Right forelimb (tissue), 1 donor: ENCODE data around the gene ABLIM3.

Experiments used
- DNase-seq: peaks from one replicate; pipeline ENCODE4 v3.0.0-alpha.2; 2018

ABLIM3 gene

GRCh38 chr5:149133795-149134777 lies 7.2 kb upstream of the ABLIM3 start:
- DNase-seq = no peak

DNA sequence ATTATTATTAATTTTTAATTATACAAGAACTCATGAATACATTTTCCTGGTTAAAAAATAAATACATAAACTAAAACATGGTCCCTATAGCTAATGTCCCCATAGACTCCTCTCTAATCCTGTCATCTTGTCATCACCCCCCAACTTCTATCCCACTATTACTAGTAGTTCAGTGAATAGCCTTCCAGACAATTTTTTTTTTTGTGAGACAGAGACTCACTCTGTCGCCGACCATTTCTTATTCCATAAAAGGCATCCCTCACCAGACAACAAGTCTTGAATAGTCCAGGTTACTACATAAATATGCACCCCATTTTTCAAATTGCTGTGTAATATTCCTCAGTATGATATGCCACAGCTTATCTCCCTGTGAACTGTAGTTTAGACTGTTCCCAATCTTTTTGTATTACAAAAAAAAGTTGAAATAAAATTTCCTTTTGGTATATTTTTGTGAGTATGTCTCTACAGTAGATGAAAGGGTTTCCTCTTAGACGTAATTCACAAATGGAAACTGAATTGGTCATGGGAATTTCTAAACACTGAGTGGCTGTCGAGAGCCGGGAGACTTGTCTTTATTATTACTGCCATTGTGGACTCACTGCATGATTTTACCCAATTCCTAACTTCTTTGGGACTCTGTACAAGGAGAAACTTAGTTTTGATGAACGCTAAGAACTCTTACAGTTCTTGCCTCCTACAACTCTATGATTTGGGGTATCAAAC lies 6.4 kb upstream of the ABLIM3 start:
- no peak for DNase-seq

DNA sequence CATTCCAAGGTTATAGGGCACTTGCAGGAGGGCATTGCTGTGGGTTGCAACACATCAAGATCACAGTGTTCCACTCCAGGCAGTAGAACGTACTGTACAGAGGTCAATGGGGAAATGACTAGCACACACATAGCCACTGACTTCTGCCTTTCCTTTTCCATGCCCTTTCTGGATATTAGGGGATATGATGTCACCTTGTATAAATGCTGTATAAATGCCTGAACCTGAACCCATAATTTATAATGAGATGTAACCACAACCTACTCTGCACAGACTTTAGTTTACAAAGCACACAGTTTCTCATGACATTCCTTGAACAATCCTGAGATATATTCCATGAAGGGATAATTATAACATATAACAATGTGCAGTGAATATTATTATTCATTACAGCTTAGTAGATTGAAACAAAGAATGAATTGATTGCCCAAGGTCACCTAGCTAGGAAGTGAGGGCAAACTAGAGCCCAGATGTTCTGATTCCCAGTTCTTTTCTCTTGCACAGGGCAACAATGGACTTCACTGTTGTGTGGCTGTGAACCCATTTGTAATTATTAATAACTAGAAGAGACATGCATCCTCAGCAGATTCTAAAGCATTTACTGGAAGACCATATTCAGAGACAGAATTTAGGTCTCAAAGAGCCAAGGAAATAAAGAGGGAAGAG lies 5.6 kb upstream of the ABLIM3 start:
- no peak for DNase-seq

- no peak for DNase-seq
Measured at GRCh38 chr5:149138182-149138923, 2.9 kb upstream of the ABLIM3 start.

- DNase-seq = no peak
Measured at GRCh38 chr5:149140197-149141002, 893 bp upstream of the ABLIM3 start.

GRCh38 chr5:149141957-149142851 lies 911 bp downstream of the ABLIM3 start:
- no peak for DNase-seq

GRCh38 chr5:149143470-149143869 lies 2.2 kb downstream of the ABLIM3 start:
- DNase-seq = no peak

DNA sequence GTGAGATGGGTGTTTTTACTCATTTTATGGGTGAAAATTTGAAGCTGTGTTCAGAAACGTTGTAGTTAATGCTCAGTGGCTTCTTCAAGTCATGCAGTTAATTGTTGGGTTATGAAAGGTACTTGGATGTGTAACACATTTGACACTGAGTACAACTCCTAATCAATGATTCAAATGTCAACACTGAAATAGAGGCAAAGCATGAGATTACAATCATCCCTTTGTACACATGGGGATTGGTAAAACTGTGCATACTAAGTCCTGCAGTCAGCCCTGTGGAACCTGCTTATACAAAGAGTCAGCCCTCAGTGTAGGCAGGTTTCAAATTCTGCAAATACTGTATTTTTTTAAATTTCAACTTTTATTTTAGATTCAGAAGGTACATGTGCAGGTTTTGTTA lies 3.3 kb downstream of the ABLIM3 start:
- no peak for DNase-seq

DNA sequence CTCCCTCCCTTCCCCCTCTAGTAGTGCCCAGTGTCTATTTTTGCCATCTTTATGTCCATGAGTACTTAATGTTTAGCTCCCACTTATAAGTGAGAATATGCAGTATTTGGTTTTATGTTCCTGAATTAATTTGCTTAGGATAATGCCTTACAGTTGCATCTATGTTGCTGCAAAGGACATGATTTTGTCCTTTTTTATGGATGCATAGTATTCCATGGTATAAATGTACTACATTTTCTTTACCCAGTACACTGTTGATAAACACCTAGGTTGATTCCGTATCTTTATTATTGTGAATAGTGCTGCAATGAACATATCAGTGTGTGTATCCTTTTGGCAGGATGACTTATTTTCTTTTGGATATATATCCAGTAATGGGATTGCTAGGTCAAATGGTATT lies 3.8 kb downstream of the ABLIM3 start:
- no peak for DNase-seq

GRCh38 chr5:149147676-149148075 lies 6.4 kb downstream of the ABLIM3 start:
- DNase-seq = no peak

GRCh38 chr5:149149942-149150341 lies 8.6 kb downstream of the ABLIM3 start:
- no peak for DNase-seq

DNA sequence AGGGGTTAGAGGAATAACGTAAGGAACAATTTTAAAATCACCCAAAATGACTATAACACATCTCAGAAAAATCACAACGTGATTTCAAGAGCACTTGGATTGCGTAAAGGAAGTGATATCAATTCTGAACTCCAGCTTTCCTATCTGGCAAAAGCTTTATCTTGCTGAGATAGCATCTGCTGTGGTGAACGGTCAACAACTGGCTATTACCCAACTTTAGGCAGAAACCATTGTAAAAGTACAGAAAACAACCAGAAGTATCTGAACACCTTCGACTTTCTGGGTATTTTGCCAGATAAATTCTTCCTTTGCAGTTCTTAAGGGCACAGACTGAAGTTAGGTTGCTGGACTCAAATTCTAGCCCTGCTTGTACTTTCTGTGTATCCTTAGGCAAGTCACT lies 9.2 kb downstream of the ABLIM3 start:
- DNase-seq = no peak

GRCh38 chr5:149151717-149152116 lies 10.4 kb downstream of the ABLIM3 start:
- DNase-seq = no peak

DNA sequence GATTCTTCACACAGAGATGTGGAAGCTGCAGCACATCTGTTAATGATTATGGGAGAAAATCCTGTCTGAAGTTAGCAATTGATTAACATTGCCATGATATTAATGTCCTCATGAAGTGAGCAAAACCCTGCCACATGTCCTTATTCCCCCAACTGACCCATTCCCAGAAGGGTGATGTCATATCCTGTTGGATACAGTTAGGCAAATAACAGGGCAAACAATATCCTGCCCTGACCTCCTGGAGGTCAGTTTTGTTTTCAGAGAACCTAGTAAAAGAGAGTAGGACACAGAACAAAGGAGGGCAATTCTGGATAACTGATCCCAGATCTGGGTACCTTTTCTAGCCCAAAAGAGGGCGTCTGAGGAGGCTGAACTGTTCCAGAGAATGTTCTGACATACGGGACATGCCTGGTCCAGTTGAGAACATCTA lies 11.0 kb downstream of the ABLIM3 start:
- DNase-seq = no peak

GRCh38 chr5:149153193-149153750 lies 12.0 kb downstream of the ABLIM3 start:
- DNase-seq = no peak

GRCh38 chr5:149153751-149154610 lies 12.7 kb downstream of the ABLIM3 start:
- DNase-seq = no peak

DNA sequence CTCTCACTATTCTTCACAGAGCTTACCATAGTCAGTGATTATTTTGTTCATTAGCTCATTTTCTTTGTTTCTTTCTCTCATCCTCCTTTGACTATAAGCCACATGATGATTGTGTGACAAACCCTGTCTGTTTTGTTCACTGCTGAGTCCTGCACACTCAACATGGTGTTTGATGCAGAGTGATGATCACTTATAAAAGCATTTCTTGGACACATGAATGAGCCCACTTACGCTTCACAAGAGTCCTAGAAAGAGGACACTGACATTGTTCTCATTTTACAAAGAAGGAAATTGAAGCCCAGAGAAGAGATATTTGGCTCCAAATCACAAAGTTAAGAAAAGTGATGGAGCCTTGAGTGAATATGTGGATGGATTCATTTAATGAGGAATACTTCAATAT lies 13.4 kb downstream of the ABLIM3 start:
- DNase-seq = no peak

DNA sequence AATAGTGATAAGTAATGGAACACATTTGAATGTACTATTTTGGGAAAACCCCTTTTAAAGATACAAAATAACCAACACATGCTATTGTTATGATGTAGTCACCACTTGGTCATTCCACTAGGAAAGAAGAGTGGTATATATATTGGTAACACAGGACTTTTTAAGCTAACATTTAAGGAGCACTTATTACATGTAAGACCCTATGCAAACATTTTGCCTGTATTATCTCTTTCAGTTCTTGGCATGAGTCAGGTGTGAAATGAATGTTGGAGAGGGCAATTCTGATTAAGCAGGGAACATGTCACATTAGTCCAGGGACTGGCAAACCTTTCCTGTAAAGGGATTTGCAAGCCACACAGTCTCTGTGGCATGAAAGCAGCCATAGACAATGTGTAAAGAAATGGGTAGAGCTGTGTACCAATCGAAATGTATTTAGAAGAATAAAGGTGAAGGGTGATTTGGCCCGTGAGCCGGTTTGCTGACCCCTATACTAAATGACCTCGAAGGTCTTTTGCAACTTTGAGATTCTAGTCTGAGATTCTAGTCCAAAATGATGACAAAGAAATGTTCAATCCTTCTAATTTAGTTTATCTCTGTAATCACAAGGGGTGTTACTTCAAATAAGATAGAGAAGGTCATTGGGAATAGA lies 15.3 kb downstream of the ABLIM3 start:
- DNase-seq = no peak

DNA sequence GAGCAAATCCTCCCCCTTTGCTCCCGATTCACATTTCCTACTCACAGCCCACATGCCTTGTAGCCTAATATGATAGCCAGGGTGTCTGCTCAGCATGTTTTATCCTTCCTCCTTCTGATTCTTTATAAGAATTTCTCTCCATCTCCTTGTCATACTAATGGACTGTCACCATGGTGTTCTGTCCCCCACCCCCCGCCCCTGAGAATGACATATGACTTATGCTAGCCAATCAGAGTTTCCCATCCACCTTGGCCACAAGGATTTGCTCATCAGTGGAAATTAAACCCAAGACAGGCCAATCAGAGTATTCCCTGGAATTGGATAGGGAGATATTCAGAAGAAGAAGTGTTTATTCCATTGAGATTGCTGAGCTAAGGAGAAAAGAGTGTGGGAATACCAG lies 16.0 kb downstream of the ABLIM3 start:
- no peak for DNase-seq
